ENCODE measurements around the gene MSI2.

Gene MSI2

GRCh38 chr17:57273490-57273889 is 17.2 kb downstream of the MSI2 start:
- no peak for DNase-seq

GRCh38 chr17:57274162-57274561 is 17.8 kb downstream of the MSI2 start:
- DNase-seq = no peak

DNA sequence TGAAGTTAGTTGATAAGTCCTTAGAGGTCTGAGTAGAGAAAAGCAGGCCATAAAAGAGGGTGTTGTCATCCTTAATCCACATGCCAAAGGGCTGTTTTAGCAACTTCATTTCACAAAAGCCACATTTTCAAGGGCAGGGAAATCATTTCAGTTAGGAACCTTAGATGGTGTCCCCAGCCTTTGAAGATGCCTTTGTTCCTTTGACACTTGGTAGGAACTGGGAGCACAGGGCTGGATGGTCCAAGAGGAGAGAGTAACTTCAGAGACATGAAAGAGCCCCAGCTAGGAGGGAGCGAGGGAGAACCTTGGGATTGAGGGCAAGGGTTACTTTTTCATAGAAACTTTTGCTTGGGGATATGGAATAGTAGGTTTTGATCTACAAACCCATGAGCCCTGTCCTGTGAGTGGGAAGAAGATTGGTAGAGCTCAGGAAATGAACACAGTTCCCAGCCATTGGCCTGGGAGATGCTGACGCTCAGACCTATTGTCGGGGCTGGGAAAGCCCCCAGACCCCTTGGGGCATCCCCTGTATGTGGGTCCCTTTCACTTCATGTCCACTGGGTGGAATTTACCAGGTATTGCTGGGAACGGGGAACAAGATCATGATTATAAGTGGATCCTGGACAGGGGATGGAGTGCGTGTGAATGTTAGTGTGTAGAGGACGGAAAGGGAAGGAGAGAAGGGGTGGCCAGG is 18.9 kb downstream of the MSI2 start:
- DNase-seq = no peak

GRCh38 chr17:57276621-57277020 is 20.3 kb downstream of the MSI2 start:
- no peak for DNase-seq

- DNase-seq = no peak
These were observed 21.7 kb downstream of the MSI2 start for GRCh38 chr17:57277923-57278604.

DNA sequence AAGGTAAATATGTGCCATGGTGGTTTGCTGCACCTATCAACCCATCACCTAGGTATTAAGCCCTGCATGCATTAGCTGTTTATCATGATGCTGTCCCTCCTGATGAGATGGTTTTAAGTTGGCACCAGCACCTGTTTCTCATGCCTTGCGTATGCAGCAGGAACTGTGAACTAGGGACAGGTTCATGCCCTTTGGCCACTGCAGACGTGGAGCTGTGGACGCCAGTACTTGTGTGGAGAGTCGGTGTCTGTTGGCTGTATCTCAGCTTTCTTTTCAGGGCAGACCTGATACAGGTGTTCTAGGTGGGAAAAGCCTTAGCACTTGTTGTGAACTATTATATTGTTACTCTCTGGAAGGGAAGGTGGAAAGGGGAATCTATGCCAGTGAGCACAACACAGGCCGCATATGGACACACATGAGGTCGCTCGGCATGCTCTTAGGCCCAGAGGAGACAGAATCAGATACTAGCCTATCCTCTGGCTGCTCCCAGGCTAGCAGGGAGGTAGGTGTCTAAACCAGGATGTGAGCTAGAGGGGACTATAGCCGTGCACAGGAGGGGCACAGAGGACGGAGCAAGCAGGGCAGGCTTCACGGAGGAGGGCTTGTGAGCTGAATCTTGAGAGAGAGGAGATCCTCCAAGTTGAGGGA is 22.5 kb downstream of the MSI2 start:
- no peak for DNase-seq

- no peak for DNase-seq
These were observed 23.1 kb downstream of the MSI2 start for GRCh38 chr17:57279432-57279831.

- no peak for DNase-seq
These were observed 25.6 kb downstream of the MSI2 start for GRCh38 chr17:57281887-57282286.

- DNase-seq = no peak
These were observed 26.0 kb downstream of the MSI2 start for GRCh38 chr17:57282296-57282695.

DNA sequence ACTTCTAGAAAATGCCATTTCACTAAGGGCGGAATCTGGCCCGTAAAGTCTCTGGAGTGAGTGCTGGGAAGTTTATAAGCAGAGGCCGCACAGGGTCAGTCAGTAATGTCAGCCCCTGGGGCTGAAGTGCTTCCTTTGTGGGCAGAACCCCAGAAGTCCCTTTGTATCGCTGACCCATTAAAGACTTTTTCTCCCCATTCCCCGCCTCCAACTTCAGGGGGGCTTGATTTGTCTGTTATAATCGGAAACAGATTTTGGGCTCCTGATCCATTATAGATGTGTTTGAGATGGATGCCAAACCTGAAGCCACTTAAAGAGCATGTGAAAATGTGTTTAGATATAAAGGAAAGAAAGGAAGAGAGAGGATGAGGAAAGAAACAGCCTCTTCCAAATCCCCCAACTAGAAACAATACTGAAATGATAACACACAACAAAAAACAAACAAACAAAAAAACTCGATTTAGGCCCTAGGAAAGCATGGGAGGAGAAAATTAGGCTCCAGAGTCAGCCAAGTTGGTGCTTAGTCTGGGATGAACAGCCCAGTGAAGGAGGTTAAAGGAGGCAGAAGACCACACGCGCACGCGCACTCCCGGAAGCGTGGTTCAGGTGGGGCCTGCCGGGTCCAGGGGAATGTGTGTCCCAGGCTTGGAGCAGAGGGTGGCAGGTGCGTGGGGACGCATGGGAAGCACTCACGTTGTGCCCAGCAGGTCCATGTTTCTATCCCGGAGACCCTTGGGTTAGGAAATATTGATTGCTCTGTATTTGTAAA is 27.1 kb downstream of the MSI2 start:
- DNase-seq = no peak

- no peak for DNase-seq
These were observed 28.3 kb downstream of the MSI2 start for GRCh38 chr17:57284583-57284982.

DNA sequence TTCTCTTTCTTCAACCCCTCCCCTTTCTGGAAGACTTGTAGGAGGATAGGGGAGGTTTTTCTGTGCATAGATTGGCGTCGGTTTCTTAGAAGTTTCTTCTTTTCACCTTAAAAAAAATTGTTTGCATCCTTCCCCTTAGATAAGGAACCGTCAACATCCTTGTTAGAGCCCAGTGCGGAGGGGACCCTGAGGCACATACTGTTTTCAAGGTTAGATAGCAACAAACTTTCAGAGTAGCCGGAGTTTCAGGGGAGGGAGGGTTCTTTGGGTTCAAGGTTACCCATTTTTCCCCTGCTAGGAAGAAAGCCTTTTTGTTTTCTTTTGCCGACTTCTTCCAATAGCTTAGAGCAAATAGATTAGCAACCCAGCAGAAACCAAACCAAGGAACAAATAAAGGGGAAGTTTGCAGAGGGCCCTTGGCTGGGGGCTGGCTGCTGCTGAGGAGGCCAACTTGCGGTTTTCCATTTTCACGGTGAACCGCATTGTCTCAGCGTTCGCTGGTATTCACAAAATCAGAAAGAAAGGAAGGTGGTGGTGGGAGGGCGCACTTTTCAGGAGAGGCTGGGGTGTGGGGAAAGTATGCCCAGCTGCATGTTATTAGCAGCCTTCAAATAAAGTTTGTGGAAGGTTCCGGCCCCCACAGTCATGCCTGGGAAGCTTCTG is 28.8 kb downstream of the MSI2 start:
- peak; percentile 29 for DNase-seq

DNA sequence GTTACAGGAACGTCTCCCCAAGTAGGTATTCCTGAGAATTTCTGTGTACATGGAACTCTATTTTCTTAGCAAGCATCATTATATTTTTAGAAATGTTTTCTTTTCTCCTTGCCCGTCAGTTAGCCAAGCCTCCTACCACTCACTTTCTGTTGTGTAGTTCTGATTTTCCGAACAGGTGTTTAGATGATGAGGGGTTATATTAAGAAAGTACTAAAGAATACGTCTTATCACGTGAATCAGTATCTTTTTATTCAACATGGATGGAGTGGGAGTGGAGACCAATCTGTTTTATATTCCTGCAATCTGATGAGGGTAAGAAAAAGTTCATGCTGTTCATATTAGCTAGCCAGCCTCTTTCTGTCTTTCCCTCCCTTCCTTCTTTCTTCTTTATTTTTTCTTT is 29.4 kb downstream of the MSI2 start:
- DNase-seq = no peak

- DNase-seq = no peak
These were observed 30.2 kb downstream of the MSI2 start for GRCh38 chr17:57286399-57287105.

- DNase-seq = no peak
These were observed 31.9 kb downstream of the MSI2 start for GRCh38 chr17:57288040-57288772.

GRCh38 chr17:57288773-57289121 is 32.4 kb downstream of the MSI2 start:
- DNase-seq = peak; percentile 29

DNA sequence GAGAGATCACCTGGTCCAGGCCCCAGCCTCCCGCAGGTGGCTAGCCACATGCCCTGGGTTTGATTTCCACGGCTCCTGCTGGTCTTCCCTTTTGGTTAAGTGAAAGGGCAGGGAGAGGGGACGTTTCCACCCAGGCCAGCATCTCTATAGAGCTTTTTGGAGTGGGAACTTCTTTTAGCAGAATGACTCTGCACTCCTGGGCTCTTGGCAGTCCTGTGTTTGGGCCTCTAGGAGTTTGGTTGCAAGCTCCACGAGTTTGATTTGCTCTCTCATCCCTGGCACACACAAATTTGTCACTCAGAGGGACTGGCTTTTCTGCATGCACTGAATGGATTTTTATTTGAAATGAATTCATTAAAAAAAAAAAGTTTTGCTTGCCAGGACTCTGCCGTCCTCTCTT is 32.8 kb downstream of the MSI2 start:
- no peak for DNase-seq

DNA sequence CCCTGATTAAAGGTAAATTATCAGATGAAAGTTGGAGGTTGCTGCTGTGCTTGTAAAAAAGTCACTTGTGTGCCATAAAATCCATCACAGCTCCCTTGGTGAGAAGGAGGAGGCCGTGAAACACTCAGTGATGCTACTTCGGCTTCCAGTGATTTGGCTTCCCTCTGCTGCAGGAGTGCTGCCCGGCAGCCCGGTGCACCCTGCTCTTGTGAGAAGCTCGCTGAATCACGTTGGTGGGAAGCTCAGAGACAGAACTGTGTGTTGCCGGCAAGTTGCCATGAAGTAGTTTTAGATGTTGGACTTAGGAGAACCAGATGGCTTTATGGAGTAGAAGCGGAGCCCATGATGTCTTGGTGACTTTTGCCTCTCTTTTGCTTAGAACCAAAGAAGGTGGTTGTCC is 33.3 kb downstream of the MSI2 start:
- DNase-seq = no peak

DNA sequence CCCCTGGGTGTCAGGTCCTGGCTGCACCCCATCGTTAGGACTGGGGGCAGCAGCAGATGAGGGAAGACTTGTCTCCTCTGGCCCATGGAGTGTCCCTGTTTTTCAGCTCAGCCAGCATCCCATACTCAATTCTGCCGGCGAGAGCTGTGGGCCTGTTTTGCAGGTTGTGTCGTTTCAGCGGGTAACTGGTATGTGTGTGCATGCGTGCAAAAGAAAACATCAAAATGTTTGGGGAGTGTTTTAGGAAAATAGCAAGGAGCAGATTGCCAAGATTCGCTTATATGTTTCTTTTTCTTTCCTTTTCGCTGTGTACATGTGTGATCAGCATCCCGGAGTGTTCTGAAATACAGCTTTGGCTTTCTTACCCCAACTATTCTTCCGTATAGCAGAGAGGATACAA is 34.7 kb downstream of the MSI2 start:
- DNase-seq = no peak

DNA sequence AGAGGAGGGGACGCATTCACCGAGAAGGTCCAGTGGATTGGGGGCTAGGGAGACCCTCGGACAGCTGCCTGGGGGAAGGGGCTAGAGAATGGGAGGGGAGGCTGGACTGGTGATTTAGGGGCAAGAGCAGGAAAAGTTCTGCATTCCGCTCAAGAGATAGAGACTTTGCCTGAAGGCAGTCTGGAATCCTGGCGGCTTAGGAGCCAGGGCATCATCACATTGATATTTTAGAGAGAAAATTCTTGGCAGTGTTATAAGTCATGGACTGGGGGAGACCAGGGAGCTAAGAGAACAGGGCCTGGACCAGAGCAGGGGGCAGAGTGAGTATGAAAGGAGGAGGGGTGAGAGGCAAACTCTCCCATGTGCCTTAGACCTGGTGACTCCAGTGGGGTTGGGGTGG is 35.8 kb downstream of the MSI2 start:
- no peak for DNase-seq

- DNase-seq = no peak
These were observed 36.8 kb downstream of the MSI2 start for GRCh38 chr17:57293077-57293476.

DNA sequence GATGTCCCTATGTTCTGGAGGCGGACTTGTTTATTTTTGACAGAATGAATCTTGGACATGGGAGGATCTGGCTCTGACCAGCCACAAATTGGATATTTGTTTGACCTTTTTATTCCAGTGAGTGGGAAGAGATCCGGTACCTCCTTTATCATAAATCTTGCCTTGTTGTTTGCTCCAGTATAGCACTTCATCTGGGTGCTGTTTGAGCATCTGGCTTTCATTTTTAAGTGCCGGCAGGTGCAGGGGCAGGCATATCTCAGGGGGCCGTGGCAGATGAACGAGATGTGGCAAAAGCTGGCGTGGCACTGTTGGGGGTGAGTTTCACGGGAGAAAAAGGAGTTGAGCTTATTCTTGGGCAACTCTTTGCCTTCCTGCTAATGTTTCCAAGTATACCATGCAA is 37.8 kb downstream of the MSI2 start:
- no peak for DNase-seq

Measured in inflammatory macrophage treated with lipopolysaccharide for 4 hours (primary cell).